HEK293T (cell line): ENCODE measurements around the gene MEP1A.
A peak's percentile ranks its signal among the peaks of the same experiment; 100 is the strongest.

Experiments used
- ARNT ChIP-seq: fragments of 450-650 bp; IDR thresholded peaks from 2 replicates; pipeline ENCODE4 v1.6.1; 2017; ENCODE audit warnings: mild to moderate bottlenecking
- BHLHE40 ChIP-seq: fragments of 450-650 bp; IDR thresholded peaks from 2 replicates; pipeline ENCODE4 v1.6.1; 2016; ENCODE audit warnings: mild to moderate bottlenecking, moderate library complexity, borderline replicate concordance
- ELF4 ChIP-seq: fragments of 450-650 bp; IDR thresholded peaks from 2 replicates; pipeline ENCODE4 v1.6.1; 2017; ENCODE audit warnings: antibody characterized with exemption
- FOXA1 ChIP-seq: fragments of 450-650 bp; IDR thresholded peaks from 2 replicates; pipeline ENCODE4 v1.6.1; 2016; ENCODE audit warnings: mild to moderate bottlenecking
- FOXM1 ChIP-seq: fragments of 450-650 bp; IDR thresholded peaks from 2 replicates; pipeline ENCODE4 v1.6.1; 2017; ENCODE audit warnings: mild to moderate bottlenecking, borderline replicate concordance
- L3MBTL2 ChIP-seq: fragments of 450-650 bp; conservative IDR thresholded peaks from 2 replicates; pipeline ENCODE4 v1.6.1; 2016; ENCODE audit warnings: mild to moderate bottlenecking
- LEF1 ChIP-seq: fragments of 450-650 bp; IDR thresholded peaks from 2 replicates; pipeline ENCODE4 v1.6.1; 2017; ENCODE audit warnings: mild to moderate bottlenecking, borderline replicate concordance
- NFRKB ChIP-seq: fragments of 450-650 bp; IDR thresholded peaks from 2 replicates; pipeline ENCODE4 v1.6.1; 2016; ENCODE audit warnings: mild to moderate bottlenecking, moderate library complexity
- PKNOX1 ChIP-seq: fragments of 450-650 bp; IDR thresholded peaks from 2 replicates; pipeline ENCODE4 v1.6.1; 2016
- SP1 ChIP-seq: fragments of 450-650 bp; IDR thresholded peaks from 2 replicates; pipeline ENCODE4 v1.6.1; 2017
- SUZ12 ChIP-seq: fragments of 450-650 bp; IDR thresholded peaks from 2 replicates; pipeline ENCODE4 v1.6.1; 2016; ENCODE audit warnings: mild to moderate bottlenecking
- TARDBP ChIP-seq: fragments of 450-650 bp; IDR thresholded peaks from 2 replicates; pipeline ENCODE4 v1.6.1; 2016

GRCh38 chr6:46755865-46756264, 37.3 kb upstream of the MEP1A start:
- no peak for TF ChIP-seq SP1
- TF ChIP-seq PKNOX1: peak; percentile 57
- no peak for TF ChIP-seq ARNT
- TF ChIP-seq ELF4: no peak
- no peak for TF ChIP-seq SUZ12
- no peak for TF ChIP-seq FOXA1
- TF ChIP-seq BHLHE40: no peak
- no peak for TF ChIP-seq FOXM1
- no peak for TF ChIP-seq TARDBP
- no peak for TF ChIP-seq NFRKB
- no peak for TF ChIP-seq LEF1
- TF ChIP-seq L3MBTL2: no peak
